ENCODE results near the gene ZNG1B. TPM values are rescaled to one million over a fixed set of nuclear protein-coding genes. Genes with fewer than 3 reads are reported as not detected.
"Not testable (repeated sequence)": the region's sequence is repeated elsewhere in the genome, so short reads cannot be mapped to it uniquely, and the experiment has no call there.

The ZNG1B gene
- 27.7 and 29.8 TPM in 2 replicates for polyA plus RNA-seq (2014; cell fraction: cytosol; rRNA removed)
- 59.7 and 66.4 TPM in 2 replicates for polyA plus RNA-seq (2014; cell fraction: nucleus; rRNA removed)

DNA sequence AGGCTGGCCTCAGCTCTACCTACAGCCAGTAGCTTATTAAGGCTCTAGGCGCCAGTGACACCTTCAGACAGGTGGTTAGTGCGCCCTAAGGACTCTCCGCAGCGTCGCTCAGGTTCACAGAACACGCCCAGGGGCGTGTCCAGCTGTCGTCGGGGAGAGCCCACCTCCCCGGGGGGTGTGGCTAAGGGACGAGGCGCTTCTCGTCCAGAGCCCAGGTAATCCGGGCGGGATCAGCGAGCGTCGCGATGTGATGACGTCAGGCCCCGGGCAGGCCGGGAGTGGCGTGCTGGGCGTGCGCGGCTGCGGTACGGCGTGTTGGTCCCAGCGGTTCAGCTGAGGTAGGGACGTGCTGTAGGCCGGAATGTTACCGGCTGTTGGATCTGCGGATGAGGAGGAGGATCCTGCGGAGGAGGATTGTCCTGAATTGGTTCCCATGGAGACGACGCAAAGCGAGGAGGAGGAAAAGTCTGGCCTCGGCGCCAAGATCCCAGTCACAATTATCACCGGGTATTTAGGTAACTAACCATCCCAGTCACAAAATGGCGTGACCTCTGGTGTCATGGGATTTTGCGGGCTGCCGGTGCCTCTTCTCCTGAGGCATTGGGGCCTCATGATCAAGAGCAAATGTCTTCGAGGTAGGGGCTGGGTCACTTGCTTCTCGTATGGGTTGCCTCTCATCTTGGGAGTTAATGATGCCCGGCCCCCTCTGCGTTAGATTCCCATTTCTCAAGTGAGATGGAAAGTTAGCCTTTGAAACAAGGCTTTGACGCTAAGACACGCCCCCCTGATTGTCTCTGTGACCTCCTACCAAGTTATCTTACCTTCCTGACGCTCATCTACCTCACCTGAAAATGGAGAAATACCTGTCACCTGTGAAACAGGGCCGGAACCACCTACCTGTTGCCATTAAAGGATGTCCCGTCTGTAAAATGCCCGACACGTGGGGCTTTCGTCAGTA, at the start of gene ZNG1B:
ZNG1B (plus strand) TSS at position 184 of the 958 bp plus-strand sequence; CDS start at position 362, 178 bp downstream.
- peak; percentile 0 for DNase-seq (ENCODE audit: low spot score)

DNA sequence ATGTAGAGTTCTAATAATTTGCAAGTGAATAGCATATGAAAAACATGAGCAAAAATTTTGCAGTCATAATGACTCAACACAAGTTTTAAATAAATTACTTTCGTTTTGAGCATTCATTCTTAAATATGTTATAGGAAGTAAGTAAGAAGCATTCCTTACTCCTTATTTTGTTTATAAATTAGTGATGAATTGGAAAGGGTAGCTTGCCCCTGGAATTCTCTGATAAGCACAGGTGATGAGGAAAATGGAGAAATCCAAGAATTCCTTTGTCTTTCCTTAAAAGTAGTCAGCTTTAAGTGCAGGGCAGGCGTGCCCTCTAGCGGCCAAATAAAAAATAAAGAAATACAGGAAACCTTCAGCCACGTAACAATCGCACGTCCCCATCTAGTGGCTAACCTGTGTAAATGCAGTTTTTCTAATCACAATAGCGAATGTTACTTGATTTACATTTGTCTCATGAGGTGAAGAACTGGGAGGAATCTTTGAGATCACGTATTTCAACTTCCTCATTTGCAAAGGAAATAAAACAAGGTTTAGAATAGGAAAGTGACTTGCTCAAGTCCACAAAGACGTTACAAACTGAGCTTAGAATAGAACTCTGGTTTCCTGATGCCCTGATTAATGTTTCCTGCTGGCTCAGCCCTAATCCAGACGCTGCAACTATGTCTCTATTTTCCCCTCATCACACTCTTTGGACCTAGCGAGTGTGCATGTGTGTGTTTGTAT, 47.2 kb upstream of the ZNG1B start:
- DNase-seq (ENCODE audit: low spot score), result peak; percentile 81

DNA sequence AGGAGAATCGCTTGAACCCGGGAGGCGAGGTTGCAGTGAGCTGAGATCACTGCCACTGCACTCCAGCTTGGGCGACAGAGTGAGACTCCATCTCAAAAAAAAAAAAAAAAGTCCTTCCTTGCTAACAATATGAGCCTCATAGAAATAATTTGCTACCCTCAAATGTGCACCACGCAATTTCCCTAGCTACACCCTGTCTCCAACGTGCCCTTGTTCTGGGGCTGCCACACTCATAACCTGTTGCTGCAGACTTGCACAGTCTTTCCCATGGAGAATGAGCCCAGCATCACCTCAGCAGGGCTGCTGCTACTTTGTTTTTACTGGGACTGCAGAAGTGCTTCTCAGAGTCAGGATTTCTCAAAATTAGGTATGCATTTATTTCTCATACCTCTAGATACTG, 46.4 kb upstream of the ZNG1B start:
- no peak for DNase-seq (ENCODE audit: low spot score)

DNA sequence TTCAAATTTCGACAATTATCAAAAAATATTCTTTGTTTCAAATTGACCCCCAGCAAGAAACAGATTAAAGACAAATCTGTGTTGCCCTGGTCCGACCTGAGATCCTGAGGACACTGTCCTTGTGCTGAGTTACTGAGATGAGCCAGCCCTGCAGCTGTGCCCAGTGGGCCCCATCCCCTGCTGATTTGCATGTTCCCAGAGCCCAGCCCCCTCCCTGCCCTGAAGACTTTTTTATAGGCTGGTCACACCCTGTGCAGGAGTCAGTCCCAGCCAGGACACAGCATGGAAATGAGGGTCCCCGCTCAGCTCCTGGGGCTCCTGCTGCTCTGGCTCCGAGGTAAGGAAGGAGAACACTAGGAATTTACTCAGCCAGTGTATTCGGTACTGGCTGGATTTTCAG, 31.4 kb upstream of the ZNG1B start:
- no peak for DNase-seq (ENCODE audit: low spot score)

DNA sequence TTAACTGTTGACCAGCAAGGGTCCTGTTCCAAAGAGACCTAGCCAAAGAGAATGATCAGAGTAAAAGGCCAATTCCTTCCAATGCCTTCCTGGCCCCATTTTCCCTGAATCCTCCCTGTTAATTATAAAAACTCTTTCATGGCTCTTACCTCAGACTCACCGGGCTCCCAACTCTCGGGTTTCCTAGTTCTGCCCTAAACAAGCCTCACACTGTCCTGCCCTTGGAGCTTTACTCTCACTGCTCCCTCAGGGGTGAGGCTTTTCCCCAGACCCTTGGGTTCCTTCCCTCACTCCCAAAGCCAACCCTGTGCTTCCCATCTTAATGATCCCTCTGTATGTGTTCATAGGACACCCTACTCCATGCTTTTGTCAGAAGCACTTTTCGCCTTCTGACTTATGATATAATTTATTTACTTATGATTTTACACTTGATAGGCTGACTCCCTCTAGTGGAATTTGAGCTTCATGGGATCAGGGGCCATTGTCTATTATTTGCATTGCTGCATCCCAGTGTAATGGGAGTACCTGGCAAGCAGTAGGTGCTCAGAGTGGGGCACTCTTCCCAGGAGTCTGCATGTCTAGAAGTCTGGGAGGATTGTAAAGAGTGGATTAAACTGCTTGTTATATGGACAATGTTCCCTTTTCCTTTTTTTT, 29.9 kb upstream of the ZNG1B start:
- DNase-seq (ENCODE audit: low spot score), result no peak

DNA sequence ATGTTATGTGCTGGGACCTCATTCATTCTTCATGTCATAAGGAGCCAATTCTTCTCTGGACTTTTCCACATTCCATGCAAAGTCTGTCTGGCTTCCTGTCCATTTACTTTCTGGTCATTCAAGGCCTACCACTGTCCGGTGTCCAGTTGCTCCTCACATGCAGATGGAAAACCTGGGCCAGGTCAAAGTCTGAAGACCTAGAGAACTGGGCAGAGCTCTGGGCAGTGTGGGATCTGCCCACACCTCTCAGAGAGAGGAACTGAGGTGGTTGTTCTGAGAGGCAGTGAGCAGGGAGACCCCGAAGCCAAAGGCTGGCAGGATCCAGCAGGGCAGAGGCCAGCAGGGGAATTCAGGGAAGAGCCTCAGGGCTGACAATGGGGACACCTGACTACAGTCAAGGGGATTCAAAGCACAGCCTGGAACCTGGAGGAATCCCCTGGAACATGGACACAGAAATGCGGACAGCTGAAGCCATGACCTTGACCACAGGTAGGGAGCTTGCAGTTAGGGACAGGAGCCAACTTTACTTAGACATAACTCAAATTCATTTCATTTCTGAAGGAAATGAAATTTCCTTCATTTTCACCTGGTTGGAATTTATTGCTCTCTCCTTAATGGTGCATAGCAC, 25.7 kb upstream of the ZNG1B start:
- not testable (repeated sequence) for DNase-seq (ENCODE audit: low spot score)

DNA sequence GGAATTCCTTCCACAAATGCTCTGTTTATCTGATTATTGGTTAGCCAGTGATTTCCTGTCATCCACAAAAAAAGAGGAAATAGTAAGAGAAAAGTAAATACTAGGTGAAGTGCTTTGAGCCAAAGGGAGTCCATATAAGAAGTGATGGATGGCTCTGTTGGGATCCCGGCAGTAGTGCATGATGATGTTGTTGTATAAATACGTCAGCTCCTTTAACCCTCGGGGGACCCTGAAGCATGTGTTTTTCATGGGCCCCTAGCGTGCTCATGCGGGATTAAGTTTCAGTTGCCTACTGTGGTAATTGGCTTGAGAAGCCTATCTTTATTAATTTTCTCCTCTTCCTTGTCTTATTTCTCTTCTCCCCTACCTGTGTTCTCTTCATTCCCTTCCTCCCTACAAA, 24.7 kb upstream of the ZNG1B start:
- DNase-seq (ENCODE audit: low spot score), result not testable (repeated sequence)

DNA sequence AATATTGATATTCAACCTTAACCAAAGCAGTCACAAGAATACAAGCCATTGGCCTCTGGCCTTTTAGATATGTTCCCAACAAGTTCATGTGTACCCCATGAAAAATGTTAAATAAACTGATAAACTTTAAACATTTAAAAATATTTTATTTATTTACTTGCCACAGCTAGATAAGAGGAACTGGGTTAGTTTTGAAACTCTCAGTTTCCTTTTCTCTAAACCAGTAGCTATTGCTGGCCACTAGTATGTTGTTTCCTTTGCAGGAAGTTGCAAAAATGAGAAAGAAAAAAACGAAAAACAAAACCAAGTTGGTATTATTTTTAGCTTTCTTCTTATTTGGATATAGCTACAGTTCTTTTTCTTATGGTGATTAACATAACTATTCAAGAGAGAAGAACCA, 5.7 kb upstream of the ZNG1B start:
- DNase-seq (ENCODE audit: low spot score), result not testable (repeated sequence)

DNA sequence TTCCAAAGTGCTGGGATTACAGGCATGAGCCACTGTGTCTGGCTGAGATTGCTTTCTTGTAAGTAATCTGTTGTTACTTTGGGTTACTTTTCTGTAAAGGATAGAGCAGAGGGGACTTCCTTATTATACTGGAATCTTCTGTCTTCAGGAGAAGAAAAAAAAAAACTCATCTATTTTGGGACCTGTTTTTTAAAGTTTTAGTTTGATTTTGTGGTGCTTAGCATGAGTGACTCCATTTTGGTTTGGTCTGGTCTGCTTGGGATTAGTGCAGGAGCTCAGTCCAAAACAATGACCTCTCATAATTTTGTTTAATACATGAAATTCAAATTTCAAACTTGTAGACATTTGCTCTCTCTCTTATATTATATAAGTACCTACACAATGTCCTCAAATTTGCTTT, 4.0 kb upstream of the ZNG1B start:
- DNase-seq (ENCODE audit: low spot score), result not testable (repeated sequence)

DNA sequence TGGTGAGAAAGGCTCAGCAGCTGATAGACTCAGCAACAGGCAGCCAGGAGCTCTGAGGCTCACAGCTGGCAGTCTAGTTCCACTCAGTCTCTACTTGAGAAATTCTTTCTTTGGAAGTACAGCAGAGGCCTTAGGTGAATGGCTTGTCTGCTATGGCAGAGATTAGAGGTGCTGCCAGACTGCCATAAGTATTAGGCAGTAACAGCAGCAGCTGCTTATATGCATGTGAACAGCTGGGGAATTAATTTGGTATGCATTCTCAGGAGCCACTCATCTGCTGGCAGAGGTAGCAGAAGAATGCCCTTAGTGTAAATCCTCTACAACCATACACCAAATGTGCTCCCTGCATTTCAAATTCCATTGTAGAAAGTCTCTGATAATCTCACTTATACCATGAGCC, 28.3 kb downstream of the ZNG1B start:
- DNase-seq (ENCODE audit: low spot score), result not testable (repeated sequence)

DNA sequence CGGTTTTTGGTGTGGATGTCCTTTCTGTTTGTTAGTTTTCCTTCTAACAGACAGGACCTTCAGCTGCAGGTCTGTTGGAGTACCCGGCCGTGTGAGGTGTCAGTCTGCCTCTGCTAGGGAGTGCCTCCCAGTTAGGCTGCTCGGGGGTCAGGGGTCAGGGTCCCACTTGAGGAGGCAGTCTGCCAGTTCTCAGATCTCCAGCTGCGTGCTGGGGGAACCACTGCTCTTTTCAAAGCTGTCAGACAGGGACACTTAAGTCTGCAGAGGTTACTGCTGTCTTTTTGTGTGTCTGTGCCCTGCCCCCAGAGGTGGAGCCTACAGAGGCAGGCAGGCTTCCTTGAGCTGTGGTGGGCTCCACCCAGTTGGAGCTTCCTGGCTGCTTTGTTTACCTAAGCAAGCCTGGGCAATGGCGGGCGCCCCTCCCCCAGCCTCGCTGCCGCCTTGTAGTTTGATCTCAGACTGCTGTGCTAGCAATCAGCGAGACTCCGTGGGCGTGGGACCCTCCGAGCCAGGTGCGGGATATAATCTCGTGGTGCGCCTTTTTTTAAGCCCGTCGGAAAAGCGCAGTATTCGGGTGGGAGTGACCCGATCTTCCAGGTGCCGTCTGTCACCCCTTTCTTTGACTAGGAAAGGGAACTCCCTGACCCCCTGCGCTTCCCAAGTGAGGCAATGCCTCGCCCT, 39.3 kb downstream of the ZNG1B start:
- DNase-seq (ENCODE audit: low spot score), result not testable (repeated sequence)

DNA sequence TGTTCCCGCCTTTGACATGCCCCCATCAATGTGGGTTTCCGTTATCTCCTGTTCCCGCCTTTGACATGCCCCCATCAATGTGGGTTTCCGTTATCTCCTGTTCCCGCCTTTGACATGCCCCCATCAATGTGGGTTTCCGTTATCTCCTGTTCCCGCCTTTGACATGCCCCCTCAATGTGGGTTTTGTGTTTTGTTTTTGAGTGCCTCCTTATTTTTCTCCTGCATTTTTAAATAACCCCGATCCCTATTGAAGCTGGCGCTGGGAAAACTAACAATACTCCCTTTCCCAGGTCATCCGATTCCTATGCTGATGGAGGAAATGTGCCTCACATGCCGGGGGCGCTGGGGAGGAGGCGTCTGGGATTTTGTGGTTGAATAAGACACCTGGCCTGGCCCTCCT, 59.0 kb downstream of the ZNG1B start:
- not testable (repeated sequence) for DNase-seq (ENCODE audit: low spot score)

DNA sequence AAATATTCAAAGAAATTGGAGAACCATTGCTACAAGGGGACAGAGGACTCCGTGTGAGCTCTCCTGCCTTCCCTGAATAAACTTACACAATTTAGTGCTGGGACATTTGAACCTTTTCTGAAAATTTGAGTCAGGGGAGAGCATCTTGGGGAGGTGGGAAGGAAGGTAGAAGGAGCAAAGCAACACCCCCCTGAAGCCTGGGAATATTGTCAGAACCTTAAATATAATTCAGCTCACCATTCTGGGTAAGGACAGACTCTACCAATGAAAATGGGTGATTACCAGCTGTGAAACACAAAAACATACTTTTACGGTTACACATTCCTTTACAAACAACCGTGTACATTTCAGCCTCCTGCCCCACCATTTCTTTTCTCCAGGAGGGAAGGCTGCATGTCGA, 60.9 kb downstream of the ZNG1B start, which contains the start of gene FOXD4L1:
FOXD4L1 (plus strand) TSS at position 301 of the 400 bp plus-strand sequence. CDS start 592 bp downstream, outside the sequence.
- not testable (repeated sequence) for DNase-seq (ENCODE audit: low spot score)

DNA sequence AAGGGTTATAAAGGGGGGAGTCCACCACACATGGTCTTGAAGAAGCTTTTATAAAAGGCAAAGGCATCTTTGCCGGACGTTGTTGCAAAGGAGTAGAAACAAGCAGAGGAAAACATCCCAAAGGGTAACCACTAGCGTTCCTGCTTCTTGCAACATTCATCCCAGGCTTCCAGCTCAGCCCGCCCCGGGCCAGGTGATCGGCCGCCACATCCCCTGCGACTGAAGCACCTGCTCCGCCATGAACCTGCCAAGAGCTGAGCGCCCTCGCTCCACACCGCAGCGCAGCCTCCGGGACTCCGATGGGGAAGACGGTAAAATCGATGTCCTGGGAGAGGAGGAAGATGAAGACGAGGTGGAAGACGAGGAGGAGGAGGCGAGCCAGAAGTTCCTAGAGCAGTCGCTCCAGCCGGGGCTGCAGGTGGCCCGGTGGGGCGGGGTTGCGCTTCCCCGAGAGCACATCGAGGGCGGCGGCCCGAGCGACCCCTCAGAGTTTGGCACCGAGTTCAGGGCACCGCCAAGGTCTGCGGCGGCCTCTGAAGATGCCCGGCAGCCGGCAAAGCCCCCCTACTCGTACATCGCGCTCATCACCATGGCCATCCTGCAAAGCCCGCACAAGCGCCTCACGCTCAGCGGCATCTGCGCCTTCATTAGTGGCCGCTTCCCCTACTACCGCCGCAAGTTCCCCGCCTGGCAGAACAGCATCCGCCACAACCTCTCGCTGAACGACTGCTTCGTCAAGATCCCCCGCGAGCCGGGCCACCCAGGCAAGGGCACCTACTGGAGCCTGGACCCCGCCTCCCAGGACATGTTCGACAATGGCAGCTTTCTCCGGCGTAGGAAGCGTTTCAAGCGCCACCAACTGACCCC, 61.8 kb downstream of the ZNG1B start:
- DNase-seq (ENCODE audit: low spot score), result not testable (repeated sequence)

DNA sequence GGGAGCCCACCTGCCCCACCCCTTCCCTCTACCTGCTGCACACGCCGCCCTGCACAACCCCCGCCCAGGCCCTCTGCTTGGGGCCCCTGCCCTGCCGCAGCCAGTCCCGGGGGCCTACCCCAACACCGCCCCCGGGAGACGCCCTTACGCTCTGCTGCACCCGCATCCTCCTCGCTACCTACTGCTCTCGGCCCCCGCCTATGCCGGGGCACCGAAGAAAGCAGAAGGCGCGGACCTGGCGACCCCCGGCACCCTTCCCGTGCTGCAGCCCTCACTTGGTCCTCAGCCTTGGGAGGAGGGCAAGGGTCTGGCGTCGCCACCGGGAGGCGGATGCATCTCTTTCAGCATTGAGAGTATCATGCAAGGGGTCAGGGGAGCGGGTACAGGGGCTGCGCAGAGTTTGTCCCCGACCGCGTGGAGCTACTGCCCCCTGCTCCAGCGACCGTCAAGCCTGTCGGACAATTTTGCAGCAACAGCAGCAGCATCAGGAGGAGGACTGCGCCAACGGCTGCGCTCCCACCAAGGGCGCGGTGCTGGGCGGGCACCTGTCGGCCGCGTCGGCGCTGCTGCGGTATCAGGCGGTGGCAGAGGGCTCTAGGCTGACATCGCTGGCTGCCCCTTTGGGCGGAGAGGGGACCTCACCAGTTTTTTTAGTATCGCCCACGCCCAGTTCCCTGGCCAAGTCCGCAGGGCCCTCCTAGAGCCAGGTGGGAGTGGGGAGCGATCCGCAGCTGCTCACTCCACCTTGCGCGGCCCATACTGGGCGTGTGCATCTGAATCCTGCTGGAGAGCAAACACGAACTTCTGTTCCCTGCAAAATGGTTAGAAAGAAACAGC, 62.6 kb downstream of the ZNG1B start:
- DNase-seq (ENCODE audit: low spot score), result not testable (repeated sequence)

DNA sequence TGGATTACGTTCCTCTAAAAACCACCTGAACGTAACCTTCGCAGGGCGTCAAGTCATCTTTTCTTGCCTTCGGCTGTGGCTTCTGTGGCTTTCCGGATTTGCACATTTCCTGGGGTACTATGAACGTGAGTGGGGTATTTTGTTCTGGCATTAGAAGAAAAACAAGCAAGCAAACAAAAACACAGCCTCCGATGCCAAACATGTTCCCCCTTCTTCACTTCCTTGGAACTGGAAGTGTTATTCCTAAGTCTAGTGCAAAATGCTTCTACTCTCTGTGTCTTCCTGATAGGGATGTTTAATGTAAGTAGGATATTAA, 63.2 kb downstream of the ZNG1B start:
- DNase-seq (ENCODE audit: low spot score), result not testable (repeated sequence)

DNA sequence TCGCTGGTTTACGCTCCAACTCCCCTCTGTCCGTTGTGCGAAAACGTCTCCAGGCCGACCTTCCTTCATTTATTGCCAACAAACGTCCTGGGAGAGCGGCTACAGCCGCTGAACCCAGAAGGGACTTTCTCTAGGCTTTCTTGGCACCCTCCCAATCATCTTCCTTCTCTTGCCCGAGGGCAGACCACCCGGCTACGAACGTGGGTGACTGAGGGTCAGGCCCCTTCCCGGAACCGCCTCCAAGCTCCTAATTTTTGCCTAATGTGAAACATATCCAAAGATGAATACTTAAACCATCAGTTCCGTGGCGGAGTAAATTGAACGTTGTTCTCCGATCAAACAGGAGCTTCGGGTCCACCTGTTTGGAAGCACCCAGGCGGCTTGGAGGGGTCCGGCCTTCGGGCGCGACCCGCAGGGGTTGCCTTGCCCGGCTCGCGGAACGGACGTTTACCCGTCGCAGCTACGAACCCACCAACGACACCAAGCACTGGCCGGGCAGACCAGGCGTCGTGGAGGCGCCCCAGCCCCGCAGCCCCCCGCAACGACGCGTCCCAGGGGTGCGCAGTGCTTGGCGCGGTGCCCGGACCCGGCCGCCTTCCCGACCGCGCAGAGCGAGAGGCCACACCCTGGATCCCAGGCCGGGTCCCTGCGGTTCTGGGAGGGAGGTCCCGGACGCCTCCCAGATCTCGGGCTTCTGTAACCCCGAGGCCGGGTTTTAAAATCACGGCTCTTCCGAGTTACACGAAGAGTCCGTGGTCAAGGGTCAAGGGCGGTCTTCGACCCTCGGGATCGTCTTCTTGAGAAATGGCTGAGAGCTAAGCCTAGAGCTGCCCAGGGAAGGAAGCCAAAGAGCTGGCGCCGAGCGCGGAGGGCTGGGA, 65.0 kb downstream of the ZNG1B start:
- not testable (repeated sequence) for DNase-seq (ENCODE audit: low spot score)
